Uterus (tissue), 4 donors: ENCODE results near the gene CIROP. TPM values are rescaled to one million over a fixed set of nuclear protein-coding genes. Genes with fewer than 3 reads are reported as not detected.

ENCODE experiments used
- DNase-seq, 2 donors: peaks; one replicate each; pipeline ENCODE4 v3.0.0-alpha.2; 2019 to 2020
- H3K27ac ChIP-seq, 2 donors: fragments of 200-600 bp; sonication (generic); 1 replicate in 1 of 2; 2 replicates in 1 of 2; pipeline ENCODE4 v1.5.1; 2016 to 2018
- H3K27me3 ChIP-seq, 2 donors: fragments of 200-600 bp; sonication (generic); one replicate each; pipeline ENCODE4 v1.5.1; 2018 to 2019; ENCODE audit warnings: control low read depth in 1 of 2
- H3K36me3 ChIP-seq, 2 donors: fragments of 200-600 bp; sonication (generic); one replicate each; pipeline ENCODE4 v1.5.1; 2019; ENCODE audit warnings: control low read depth in 1 of 2
- H3K4me1 ChIP-seq, 2 donors: fragments of 200-600 bp; sonication (generic); one replicate each; pipeline ENCODE4 v1.5.1; 2018 to 2019; ENCODE audit warnings: control low read depth in 1 of 2
- H3K4me3 ChIP-seq, 2 donors: fragments of 200-600 bp; sonication (generic); 1 replicate in 1 of 2; 2 replicates in 1 of 2; pipeline ENCODE4 v1.5.1; 2018 to 2019; ENCODE audit warnings: mild to moderate bottlenecking in 1 of 2
- H3K9me3 ChIP-seq, 2 donors: fragments of 200-600 bp; sonication (generic); one replicate each; pipeline ENCODE4 v1.5.1; 2019; ENCODE audit warnings: control low read depth in 1 of 2
- CTCF ChIP-seq, 4 experiments: fragments of 200-600 bp in 2 of 4; fragments of 450-650 bp in 2 of 4; sonication (generic) in 2 of 4; IDR thresholded peaks; one replicate each; pipeline ENCODE4 v1.5.1; 2016 to 2019; ENCODE audit warnings: antibody characterized with exemption in 4 of 4, mild to moderate bottlenecking in 2 of 4, moderate library complexity in 1 of 4
- POLR2A ChIP-seq, 2 donors: fragments of 450-650 bp; IDR thresholded peaks; one replicate each; pipeline ENCODE4 v1.6.1; 2016; ENCODE audit warnings: antibody characterized with exemption in 2 of 2, mild to moderate bottlenecking in 1 of 2, moderate library complexity in 1 of 2
- intact Hi-C: fragments of 100-400 bp; cut with DNase I; formaldehyde crosslinking; loops from one replicate; pipeline ENCODE4 v1.15.1; 2023; ENCODE audit warnings: low total_unique reads
- total RNA-seq, 4 donors: library from RNA; depleted of rRNA in 3 of 4; stranded (reverse); fragments of >200 nt in 3 of 4; gene quantifications; one replicate each; pipeline versions ENCODE4 v1.1.0 to v1.2.4, GENCODE V29; 2014 to 2023
- donor health status: DM: yes; HTN: yes; CAD: no.

The CIROP gene
- total RNA-seq, 4 donors from 2014 or later = not detected

GRCh38 chr14:23097786-23098185 lies 7.0 kb downstream of the CIROP start:
- Histone ChIP-seq H3K36me3 (no peaks in the 10 kb centered on the region), H3K4me3 (no peak overlapping the region), H3K27me3 (no peaks in the 10 kb centered on the region), H3K4me1 (no peaks in the 10 kb centered on the region), H3K27ac (no peak overlapping the region), H3K9me3 (no peaks in the 10 kb centered on the region)
- intact Hi-C loops = no loop called here
- TF ChIP-seq CTCF (IDR thresholded peaks at IDR 0.05) (no peak), POLR2A (IDR thresholded peaks at IDR 0.05) (no peak)
- DNase-seq = no peak

- intact Hi-C loops = no loop called here
- H3K9me3 ChIP-seq = no peaks in the 10 kb centered on the region
- H3K4me1 ChIP-seq = no peaks in the 10 kb centered on the region
- peak; percentile 100 for DNase-seq
- no peaks in the 10 kb centered on the region for H3K36me3 ChIP-seq
- peak within 1 kb of the TSS; percentile 92 to 99 for H3K4me3 ChIP-seq
- TF ChIP-seq CTCF (IDR thresholded peaks at IDR 0.05) (peak in 1 of 4 experiments; percentile 11), POLR2A (IDR thresholded peaks at IDR 0.05) (peak; percentile 40 to 89)
- H3K27ac ChIP-seq = peak within 1 kb of the TSS; percentile 99 to 100
- H3K27me3 ChIP-seq = no peaks in the 10 kb centered on the region
Measured at GRCh38 chr14:23095196-23096108, 9.3 kb downstream of the CIROP start, which contains the start of gene C14orf119. C14orf119 (plus strand) TSS chr14:23095505; CDS start chr14:23097659, 2,154 bp downstream.

GRCh38 chr14:23094666-23095195 lies 10.1 kb downstream of the CIROP start, which contains the start of gene ACIN1:
ACIN1 (minus strand) TSS chr14:23095136; CDS start chr14:23095112, 24 bp downstream.
- H3K27ac ChIP-seq = peak within 1 kb of the TSS; percentile 99 to 100
- no peaks in the 10 kb centered on the region for H3K36me3 ChIP-seq
- intact Hi-C loops = no loop called here
- no peaks in the 10 kb centered on the region for H3K9me3 ChIP-seq
- H3K27me3 ChIP-seq = no peaks in the 10 kb centered on the region
- H3K4me1 ChIP-seq = no peaks in the 10 kb centered on the region
- DNase-seq = peak in 1 of 2 donors; percentile 82
- H3K4me3 ChIP-seq = peak within 1 kb of the TSS; percentile 92 to 99
- TF ChIP-seq POLR2A (IDR thresholded peaks at IDR 0.05) = peak; percentile 53 to 92
- TF ChIP-seq CTCF (IDR thresholded peaks at IDR 0.05) = no peak

GRCh38 chr14:23093991-23094665 lies 10.7 kb downstream of the CIROP start:
- no peaks in the 10 kb centered on the region for H3K9me3 ChIP-seq
- peak overlapping the region; percentile 99 to 100 for H3K27ac ChIP-seq
- H3K4me1 ChIP-seq = no peaks in the 10 kb centered on the region
- no peaks in the 10 kb centered on the region for H3K27me3 ChIP-seq
- no peak for DNase-seq
- H3K4me3 ChIP-seq = peak overlapping the region; percentile 92 to 99
- intact Hi-C loops = no loop called here
- TF ChIP-seq POLR2A (IDR thresholded peaks at IDR 0.05) (no peak), CTCF (IDR thresholded peaks at IDR 0.05) (peak in 1 of 4 experiments; percentile 11)
- no peaks in the 10 kb centered on the region for H3K36me3 ChIP-seq
